Panc1 (cell line): ENCODE data around the gene HSF2BP. TPM values are rescaled to one million over a fixed set of nuclear protein-coding genes. Genes with fewer than 3 reads are reported as not detected.

ENCODE experiments used
- ATAC-seq: fragments of 200-7000 bp; cut with Tn5 transposase; 2 replicates; pipeline ENCODE4 v1.9.1; 2020; ENCODE audit warnings: mild to moderate bottlenecking, moderate library complexity
- BruUV-seq: library from RNA; stranded (reverse); fragments of 400-500 nt; replicated peaks from 2 replicates; lab custom pipeline; 2021; lab: Mats Ljungman, UMichigan
- CTCF ChIA-PET: fragments of 300-600 bp; sonication (Branson Sonifier 250); formaldehyde crosslinking; loops from one replicate; lab custom pipeline; 2022; ENCODE audit warnings: antibody characterized with exemption; lab: Charles Lee
- POLR2A ChIA-PET: fragments of 300-600 bp; sonication (Branson Sonifier 250); formaldehyde crosslinking; loops from one replicate; lab custom pipeline; 2022; ENCODE audit warnings: antibody characterized with exemption; lab: Charles Lee
- DNase-seq: peaks from one replicate; pipeline ENCODE4 v3.0.0-alpha.2; 2010; ENCODE audit warnings: low read depth, low spot score
- H3K27ac ChIP-seq: 2 replicates; pipeline ENCODE4 v1.5.1; 2011; ENCODE audit warnings: mild to moderate bottlenecking, low read length, inconsistent platforms
- H3K27me3 ChIP-seq: fragments of 200-500 bp; sonication (Bioruptor generic); 2 replicates; pipeline ENCODE4 v1.6.0; 2014; ENCODE audit warnings: low read length, inconsistent platforms; ENCODE audit not compliant: control insufficient read depth, insufficient read depth
- H3K36me3 ChIP-seq: fragments of 200-500 bp; sonication (Bioruptor generic); 2 replicates; pipeline ENCODE4 v1.5.1; 2014; ENCODE audit warnings: inconsistent platforms, mild to moderate bottlenecking, low read length, moderate library complexity; ENCODE audit not compliant: control insufficient read depth, insufficient read depth
- H3K4me1 ChIP-seq: 2 replicates; pipeline ENCODE4 v1.5.1; 2011; ENCODE audit warnings: inconsistent platforms, mild to moderate bottlenecking, low read length, moderate library complexity; ENCODE audit not compliant: control insufficient read depth, insufficient read depth
- H3K4me3 ChIP-seq, 2 experiments: 2 replicates each; pipeline ENCODE4 v1.5.1; 2011 to 2012; ENCODE audit warnings: low read depth in 2 of 2, low read length in 2 of 2, mild to moderate bottlenecking in 2 of 2, inconsistent platforms in 1 of 2, moderate library complexity in 1 of 2
- H3K9me3 ChIP-seq: fragments of 200-500 bp; sonication (Bioruptor generic); 2 replicates; pipeline ENCODE4 v1.5.1; 2014; ENCODE audit warnings: low read depth, mild to moderate bottlenecking, inconsistent platforms, low read length, moderate library complexity; ENCODE audit not compliant: control insufficient read depth, insufficient read depth
- POLR2AphosphoS5 ChIP-seq: IDR thresholded peaks from 2 replicates; pipeline ENCODE4 v1.6.1; 2012; ENCODE audit warnings: mild to moderate bottlenecking, low read depth, low read length, moderate library complexity
- SIN3A ChIP-seq: IDR thresholded peaks from 2 replicates; pipeline ENCODE4 v1.6.1; 2012; ENCODE audit warnings: low read depth, mild to moderate bottlenecking, low read length, moderate library complexity, borderline replicate concordance; ENCODE audit not compliant: insufficient read depth
- TCF7L2 ChIP-seq: IDR thresholded peaks from 2 replicates; pipeline ENCODE4 v1.6.1; 2011; ENCODE audit warnings: mild to moderate bottlenecking, low read depth, low read length, inconsistent platforms
- in situ Hi-C: cut with HindIII; loops from 2 replicates; pipeline ENCODE4 v1.10.0; 2016; ENCODE audit warnings: low sequenced_read_pairs, low pct_unique_long_range_greater_than_20kb
- intact Hi-C: fragments of 100-400 bp; cut with micrococcal nuclease; formaldehyde crosslinking; loops from one replicate; pipeline ENCODE4 v1.10.0; 2022; ENCODE audit not compliant: unreplicated experiment
- total RNA-seq: library from RNA; stranded (reverse); gene quantifications from one replicate; pipeline ENCODE4 v1.2.1, GENCODE V29; 2021; ENCODE audit not compliant: unreplicated experiment
- TF ChIP-seq, protein P1 (sequence below): fragments of 450-650 bp; IDR thresholded peaks from 2 replicates; pipeline ENCODE4 v1.5.1; 2017; ENCODE audit warnings: mild to moderate bottlenecking
- TF ChIP-seq, protein P2 (sequence below), 2 experiments: IDR thresholded peaks; 2 replicates each; pipeline ENCODE4 v1.6.1; 2011 to 2012; ENCODE audit warnings: low read depth in 2 of 2, control low read depth in 1 of 2, low read length in 1 of 2, mild to moderate bottlenecking in 1 of 2, moderate library complexity in 1 of 2; ENCODE audit not compliant: insufficient read depth in 1 of 2

HSF2BP gene
- total RNA-seq, 1 experiment from 2014 or later = 4.2 TPM

DNA sequence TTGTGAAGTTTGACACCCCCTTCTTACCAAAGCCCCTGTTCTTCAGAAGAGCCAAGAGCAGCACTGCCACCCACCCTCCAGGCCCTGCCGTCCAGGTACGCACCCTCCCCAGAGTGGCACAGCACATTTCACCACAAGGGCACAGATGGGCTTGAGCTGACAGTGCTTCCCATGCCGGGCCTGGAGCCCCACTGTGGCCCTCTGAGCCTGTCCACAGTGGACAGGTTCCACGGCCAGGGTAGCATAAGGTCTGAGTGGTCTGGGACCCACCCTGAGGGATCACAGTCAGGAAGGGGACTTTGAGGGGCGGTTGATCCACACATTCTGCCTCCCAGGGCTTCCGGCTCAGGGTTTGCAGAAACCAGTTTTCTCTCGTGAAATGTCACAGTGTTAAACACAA, 31.1 kb upstream of the HSF2BP start:
- in situ Hi-C loops (no loop called here), intact Hi-C loops (no loop called here)
- TF ChIP-seq POLR2AphosphoS5 (no peak), SIN3A (no peak), TCF7L2 (no peak)
- TF ChIP-seq, protein P1, sequence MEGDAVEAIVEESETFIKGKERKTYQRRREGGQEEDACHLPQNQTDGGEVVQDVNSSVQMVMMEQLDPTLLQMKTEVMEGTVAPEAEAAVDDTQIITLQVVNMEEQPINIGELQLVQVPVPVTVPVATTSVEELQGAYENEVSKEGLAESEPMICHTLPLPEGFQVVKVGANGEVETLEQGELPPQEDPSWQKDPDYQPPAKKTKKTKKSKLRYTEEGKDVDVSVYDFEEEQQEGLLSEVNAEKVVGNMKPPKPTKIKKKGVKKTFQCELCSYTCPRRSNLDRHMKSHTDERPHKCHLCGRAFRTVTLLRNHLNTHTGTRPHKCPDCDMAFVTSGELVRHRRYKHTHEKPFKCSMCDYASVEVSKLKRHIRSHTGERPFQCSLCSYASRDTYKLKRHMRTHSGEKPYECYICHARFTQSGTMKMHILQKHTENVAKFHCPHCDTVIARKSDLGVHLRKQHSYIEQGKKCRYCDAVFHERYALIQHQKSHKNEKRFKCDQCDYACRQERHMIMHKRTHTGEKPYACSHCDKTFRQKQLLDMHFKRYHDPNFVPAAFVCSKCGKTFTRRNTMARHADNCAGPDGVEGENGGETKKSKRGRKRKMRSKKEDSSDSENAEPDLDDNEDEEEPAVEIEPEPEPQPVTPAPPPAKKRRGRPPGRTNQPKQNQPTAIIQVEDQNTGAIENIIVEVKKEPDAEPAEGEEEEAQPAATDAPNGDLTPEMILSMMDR = no peak
- TF ChIP-seq, protein P2, sequence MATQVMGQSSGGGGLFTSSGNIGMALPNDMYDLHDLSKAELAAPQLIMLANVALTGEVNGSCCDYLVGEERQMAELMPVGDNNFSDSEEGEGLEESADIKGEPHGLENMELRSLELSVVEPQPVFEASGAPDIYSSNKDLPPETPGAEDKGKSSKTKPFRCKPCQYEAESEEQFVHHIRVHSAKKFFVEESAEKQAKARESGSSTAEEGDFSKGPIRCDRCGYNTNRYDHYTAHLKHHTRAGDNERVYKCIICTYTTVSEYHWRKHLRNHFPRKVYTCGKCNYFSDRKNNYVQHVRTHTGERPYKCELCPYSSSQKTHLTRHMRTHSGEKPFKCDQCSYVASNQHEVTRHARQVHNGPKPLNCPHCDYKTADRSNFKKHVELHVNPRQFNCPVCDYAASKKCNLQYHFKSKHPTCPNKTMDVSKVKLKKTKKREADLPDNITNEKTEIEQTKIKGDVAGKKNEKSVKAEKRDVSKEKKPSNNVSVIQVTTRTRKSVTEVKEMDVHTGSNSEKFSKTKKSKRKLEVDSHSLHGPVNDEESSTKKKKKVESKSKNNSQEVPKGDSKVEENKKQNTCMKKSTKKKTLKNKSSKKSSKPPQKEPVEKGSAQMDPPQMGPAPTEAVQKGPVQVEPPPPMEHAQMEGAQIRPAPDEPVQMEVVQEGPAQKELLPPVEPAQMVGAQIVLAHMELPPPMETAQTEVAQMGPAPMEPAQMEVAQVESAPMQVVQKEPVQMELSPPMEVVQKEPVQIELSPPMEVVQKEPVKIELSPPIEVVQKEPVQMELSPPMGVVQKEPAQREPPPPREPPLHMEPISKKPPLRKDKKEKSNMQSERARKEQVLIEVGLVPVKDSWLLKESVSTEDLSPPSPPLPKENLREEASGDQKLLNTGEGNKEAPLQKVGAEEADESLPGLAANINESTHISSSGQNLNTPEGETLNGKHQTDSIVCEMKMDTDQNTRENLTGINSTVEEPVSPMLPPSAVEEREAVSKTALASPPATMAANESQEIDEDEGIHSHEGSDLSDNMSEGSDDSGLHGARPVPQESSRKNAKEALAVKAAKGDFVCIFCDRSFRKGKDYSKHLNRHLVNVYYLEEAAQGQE (IDR thresholded peaks at IDR 0.05; ENCODE audit: insufficient read depth in 1 of 2, low read depth in 2 of 2, low read length in 1 of 2) = no peak
- Histone ChIP-seq H3K9me3 (no peaks in the 10 kb centered on the region), H3K27ac (no peak overlapping the region), H3K27me3 (no peaks in the 10 kb centered on the region), H3K4me3 (no peak overlapping the region), H3K36me3 (peaks cover 3% of the 10 kb centered on the region), H3K4me1 (no peaks in the 10 kb centered on the region)
- no TSS peak for BruUV-seq
- DNase-seq (no peak), ATAC-seq (no peak)
- CTCF ChIA-PET = no interaction called here
- POLR2A ChIA-PET = no interaction called here

DNA sequence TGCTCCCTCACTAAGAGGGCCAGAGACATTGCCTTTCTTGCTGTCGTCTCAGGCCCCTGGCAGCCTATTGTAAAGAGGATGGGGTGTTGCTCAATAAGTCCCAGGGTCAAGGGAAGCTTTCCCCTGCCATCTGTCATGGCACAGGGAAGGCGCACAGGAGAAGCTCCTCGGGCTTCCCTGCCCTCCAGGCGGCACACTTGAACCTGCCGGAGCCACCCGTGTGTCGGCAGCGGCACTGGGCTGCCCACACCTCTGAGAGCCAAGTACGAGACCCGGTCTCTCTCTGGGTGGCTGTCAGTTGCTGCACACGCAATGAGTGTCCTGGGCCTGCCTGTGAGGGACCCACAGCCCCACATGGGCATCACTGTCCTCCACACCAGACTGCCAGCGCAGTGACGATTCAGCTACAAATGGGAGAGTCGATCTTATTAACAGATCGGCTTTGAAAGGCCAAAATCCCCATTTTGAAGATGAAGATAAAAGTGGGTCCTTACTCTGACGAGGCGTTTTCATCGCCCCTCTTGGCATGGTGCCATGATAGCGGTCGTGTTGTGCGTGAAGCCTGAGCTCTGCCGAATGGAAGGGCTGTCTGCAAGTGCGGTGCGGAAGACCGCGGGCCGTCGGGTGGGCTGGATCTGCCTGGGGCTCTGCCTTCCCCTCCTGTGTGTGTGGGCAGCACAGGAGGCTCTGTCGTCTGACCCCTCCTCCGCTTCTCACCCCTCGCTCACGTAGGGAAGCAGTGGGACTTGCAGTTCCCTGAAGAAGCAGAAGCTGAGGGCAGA, 30.5 kb upstream of the HSF2BP start:
- in situ Hi-C loops = no loop called here
- H3K27ac ChIP-seq = no peak overlapping the region
- H3K36me3 ChIP-seq = peaks cover 3% of the 10 kb centered on the region
- no peaks in the 10 kb centered on the region for H3K9me3 ChIP-seq
- DNase-seq (no peak), ATAC-seq (0 out of 2 replicates have a peak, but pooled peaks have one; percentile 24)
- H3K4me1 ChIP-seq = no peaks in the 10 kb centered on the region
- TF ChIP-seq, protein P2 (IDR thresholded peaks at IDR 0.05; ENCODE audit: insufficient read depth in 1 of 2, low read depth in 2 of 2, low read length in 1 of 2) = no peak
- TF ChIP-seq, protein P1 = no peak
- no peak for TF ChIP-seq SIN3A
- no TSS peak for BruUV-seq
- CTCF ChIA-PET = no interaction called here
- H3K4me3 ChIP-seq = no peak overlapping the region
- POLR2A ChIA-PET = no interaction called here
- intact Hi-C loops = no loop called here
- no peaks in the 10 kb centered on the region for H3K27me3 ChIP-seq
